GM12892 (cell line): ENCODE measurements around the gene SDR42E2.

Experiments
- DNase-seq: peaks from one replicate; pipeline ENCODE4 v3.0.0; 2011; ENCODE audit not compliant: insufficient read length
- FAIRE-seq: peaks from 2 replicates; lab custom pipeline; 2011; peaks lifted over from hg19 to GRCh38; lab: Jason Lieb, UNC
- POLR2A ChIP-seq: IDR thresholded peaks from 2 replicates; pipeline ENCODE4 v1.6.1; 2011; ENCODE audit warnings: low read depth, low read length, control low read depth
- POLR2AphosphoS5 ChIP-seq: IDR thresholded peaks from 2 replicates; pipeline ENCODE4 v1.6.1; 2011; ENCODE audit warnings: low read depth, low read length, control low read depth
- TAF1 ChIP-seq: IDR thresholded peaks from 2 replicates; pipeline ENCODE4 v1.6.1; 2011; ENCODE audit warnings: low read depth, mild to moderate bottlenecking, control low read depth, low read length, borderline replicate concordance

SDR42E2 gene

DNA sequence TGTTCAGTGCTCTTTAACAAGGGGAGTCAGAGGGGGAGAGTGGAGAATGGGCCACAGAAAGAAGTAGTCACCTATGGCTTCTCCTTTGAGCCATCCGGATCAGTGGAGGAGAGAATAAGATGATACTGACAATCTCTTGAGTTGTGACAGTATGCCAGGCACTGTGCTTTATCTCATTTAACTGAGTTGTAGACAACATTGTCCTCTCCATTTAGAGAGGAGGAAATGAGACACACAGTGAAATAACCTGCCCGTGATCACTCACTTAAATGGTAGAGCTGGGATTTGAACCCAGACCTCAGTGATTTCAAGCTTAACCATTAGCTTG, 25.9 kb downstream of the SDR42E2 start:
- TF ChIP-seq POLR2A (no peak), TAF1 (no peak), POLR2AphosphoS5 (no peak)
- no peak for FAIRE-seq
- DNase-seq: no peak

DNA sequence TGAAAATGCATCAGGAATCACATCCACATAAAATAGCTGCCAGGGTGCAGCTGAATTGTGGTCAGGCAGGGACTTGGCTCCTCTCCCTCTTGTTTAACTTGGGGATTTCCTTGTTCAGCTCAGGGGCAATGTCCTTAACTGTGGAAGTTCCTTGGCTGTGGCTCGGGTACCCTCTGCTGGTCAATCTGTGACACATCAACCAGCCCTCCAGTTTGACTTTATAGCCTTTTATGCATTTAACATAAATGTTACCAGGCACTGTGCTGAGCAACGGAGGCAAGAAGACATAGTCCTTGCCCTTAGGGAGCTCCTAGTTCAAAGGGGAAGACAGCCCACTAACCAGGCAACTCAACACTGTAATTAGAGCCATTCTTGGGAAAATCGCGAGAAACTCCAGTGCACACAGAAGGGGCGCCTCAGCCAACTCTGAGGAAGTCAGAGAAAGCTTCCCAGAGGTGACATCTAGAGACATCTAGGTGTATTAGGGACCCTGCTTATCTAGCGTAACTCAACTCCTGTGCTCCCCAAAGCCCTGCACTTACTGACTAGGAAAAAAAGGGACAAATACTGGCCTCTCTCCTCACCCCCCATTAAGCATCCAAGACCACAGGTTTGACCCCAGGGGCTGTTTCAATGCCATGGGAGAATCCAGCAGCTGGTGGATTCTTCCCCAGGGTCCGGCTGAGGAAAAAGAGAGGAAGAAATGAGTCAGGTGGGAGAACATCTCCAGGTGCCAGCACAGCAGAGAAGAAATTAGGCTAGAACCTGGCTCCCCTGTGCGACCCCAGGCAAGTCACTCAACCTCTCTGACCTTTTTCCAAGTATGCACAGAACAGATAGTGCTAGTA, 26.5 kb downstream of the SDR42E2 start:
- DNase-seq (no peak), FAIRE-seq (peak; percentile 74)
- TF ChIP-seq POLR2A (no peak), TAF1 (no peak), POLR2AphosphoS5 (no peak)

DNA sequence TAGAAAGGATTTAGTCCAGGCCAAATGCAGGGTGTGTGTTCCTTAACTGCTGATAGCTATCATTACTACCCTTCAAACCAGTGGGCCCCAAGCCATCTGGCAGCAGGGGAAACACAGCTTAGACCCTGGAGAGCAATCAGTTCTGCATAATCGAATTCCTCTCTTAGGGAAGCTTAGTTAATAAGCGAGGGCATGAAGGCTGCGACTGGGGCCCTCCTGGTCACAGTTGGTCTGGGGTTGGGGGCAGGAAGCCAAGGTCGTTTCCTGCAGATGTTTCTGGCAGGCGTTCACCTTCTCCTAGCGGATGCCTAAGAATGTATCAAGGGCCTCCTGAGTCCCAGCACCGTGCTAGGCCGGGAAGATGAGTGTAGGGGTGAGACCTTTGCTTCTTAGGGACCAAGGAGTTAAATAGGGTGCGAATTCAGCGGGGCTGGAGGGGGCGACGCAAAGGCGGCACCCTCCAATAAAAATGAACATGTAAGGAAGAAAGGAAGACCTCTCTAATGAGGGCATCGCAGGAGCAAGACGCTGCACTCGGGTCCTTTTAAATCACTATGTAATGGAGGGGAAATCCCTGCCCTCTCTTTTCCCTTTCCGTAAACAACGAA, 27.3 kb downstream of the SDR42E2 start:
- TF ChIP-seq POLR2AphosphoS5: no peak
- TF ChIP-seq POLR2A: no peak
- TF ChIP-seq TAF1: no peak
- FAIRE-seq (peak; percentile 30), DNase-seq (no peak)

DNA sequence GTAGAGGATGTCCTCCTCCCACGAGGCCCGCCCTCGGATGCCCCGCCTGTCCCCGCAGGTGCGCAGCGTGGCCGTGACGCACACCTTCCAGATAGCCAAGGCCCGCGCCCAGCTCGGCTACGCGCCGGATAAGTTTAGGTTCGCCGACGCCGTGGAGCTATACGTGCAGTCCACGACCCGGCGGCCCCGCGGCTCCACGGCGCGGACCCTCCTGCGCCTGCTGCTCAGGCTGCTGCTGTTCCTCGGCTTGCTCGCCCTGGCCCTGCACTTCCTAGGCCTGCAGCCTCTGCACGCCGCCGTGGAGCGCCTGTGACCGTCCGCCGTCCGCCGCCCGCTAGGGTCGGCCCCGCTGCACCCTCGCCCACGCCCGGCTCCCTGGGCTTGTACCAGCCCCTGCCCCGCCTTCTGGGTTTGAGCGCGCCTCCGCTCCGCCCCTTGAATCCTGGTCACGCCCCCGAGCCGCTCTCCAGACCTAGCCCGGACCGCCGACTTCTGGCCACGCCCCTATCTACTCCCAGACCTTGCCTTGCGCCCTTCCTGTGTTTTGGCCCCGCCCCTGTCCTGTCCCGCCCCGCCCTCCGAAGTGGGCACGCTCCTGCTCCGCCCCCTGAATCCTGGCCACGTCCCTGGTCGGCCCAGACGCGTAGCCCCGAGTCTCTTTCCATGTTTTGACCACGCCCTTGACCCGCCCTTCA, 27.9 kb downstream of the SDR42E2 start:
- TF ChIP-seq POLR2A: peak; percentile 63; the same call in 1 of the 2 replicates
- TF ChIP-seq TAF1: no peak
- no peak for FAIRE-seq
- DNase-seq: no peak

DNA sequence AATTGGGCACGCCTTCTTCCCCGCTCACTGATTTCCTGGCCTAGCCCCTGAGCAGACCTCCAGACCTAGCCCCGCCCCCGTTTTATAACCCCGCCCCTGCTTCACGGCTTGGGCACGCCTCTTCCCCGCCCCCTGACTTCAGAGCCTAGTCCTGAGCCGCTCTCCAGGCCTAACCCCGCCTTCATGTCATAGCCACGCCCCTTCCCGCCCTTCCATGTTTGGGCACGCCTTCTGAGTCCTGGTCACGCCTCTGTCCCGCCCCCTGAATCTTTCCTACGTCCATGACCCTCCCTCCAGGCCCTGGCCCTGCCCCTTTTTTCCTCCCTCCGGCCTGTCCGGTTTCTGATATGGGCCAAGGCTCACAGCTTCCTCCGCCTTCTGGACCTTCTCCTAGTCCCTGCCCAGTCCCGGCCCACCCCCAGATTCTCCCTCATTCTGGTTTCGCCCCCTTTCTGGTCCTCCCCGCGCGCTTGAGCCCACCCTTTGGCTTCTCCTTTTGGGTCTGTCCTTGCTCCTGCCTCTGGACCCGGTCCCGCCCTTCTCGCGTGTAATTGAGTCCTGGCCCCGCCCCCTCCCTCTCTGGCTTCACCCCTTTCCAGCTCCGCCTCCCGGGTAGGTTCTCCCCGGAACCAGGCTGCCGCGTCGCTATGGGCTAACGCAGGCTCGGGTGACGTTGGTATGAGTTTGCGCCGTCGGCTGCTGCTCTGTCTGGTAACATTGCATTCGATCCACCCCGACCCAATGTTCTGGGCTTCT, 28.6 kb downstream of the SDR42E2 start:
- DNase-seq (peak; percentile 76), FAIRE-seq (peak; percentile 96)
- TF ChIP-seq POLR2A (peak; percentile 64; the same call in 1 of the 2 replicates), POLR2AphosphoS5 (no peak), TAF1 (no peak)

DNA sequence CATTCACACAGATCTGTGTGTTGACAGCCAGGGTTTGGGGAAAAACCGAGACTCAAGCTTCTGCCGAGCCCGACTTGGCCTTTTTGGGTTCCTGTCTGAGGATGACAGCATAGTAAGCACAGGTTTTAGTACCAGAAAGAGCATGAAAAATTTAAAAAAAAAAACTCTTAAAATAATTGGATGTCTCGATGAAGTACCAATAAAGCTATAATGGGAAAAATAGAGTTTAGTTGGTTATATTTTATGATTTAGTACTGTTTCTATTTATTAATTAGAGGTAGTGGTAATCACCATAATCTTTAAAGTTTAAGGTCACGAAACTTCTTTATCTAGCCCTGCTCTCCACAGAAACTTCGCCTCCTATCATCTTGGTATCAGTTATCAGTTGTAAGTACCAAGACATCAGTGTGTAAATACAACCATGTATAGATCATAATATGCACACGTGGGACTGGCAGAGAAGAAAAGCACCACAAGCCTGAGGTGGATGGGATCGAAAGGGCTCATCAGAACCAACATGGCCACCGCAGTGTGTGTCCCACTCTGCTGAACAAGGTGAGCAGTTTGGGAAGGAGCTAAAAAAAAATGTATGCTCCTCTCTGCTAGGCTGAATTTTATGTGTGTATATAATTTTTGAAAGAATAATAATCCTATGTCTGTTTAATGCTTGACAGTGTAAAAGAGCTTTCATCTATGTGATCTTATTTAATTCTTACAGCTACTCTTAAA, 29.4 kb downstream of the SDR42E2 start:
- TF ChIP-seq TAF1 (0 out of 2 replicates have a peak, but pooled peaks have one; percentile 3), POLR2A (no peak)
- no peak for FAIRE-seq

DNA sequence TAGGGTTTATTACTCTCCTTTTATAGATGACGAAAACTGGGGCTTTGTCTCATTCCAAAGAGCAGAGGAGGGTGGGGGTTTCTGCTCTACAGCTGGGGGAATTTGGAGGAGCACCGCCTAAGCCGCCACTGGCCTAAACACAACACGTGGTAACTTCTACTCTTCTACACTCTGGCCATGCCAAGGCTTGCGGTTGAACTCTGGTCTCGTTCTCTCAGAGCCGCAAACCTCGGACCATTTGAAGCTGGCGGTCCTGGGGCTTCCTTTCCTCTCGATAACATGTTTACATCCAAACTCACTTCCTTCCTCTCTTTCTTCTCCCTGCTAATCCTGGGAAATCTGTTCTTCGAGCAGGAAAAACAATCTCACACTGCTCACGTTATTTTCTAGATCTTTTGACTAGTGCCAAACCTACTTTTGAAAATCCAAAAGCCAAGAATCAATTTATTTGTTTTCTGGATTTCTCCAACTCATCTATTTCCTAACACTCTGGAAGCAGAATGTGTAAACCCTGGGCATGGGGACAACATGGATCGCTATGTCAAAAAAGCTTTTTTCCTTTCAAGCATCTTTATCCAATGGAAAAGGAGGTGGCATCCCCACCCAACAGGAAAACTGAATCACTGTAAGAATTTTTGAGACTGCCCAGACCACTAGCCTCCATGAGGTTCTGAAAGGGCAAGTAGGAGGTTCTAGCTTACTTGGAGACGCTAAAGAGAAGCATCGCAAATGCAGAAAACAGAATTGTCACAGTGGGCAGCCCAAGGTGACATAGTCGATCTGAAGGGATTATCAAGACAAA, 30.2 kb downstream of the SDR42E2 start:
- DNase-seq (no peak), FAIRE-seq (peak; percentile 58)
- TF ChIP-seq TAF1: no peak
- 0 out of 2 replicates have a peak, but pooled peaks have one; percentile 46 for TF ChIP-seq POLR2A
- TF ChIP-seq POLR2AphosphoS5: peak; percentile 31; the same call in 1 of the 2 replicates

More for the DNA sequence above, 29.4 kb downstream of the SDR42E2 start:
- DNase-seq: no peak

DNA sequence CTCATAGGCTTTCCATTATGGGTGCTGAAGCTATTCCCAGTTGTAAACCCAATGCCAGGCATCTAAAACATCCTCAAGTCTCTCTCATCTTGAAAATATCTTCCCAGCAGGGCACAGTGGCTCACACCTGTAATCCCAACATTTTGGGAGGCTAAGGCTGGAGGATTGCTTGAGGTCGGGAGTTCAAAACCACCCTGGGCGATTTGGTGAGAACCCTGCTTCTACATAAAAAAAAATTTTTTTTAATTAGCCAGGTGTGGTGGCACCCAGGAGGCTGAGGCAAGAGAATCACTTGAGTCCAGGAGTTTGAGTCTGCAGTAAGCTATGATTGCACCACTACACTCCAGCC, 30.7 kb downstream of the SDR42E2 start:
- no peak for TF ChIP-seq TAF1
- no peak for TF ChIP-seq POLR2AphosphoS5
- FAIRE-seq (no peak), DNase-seq (no peak)

DNA sequence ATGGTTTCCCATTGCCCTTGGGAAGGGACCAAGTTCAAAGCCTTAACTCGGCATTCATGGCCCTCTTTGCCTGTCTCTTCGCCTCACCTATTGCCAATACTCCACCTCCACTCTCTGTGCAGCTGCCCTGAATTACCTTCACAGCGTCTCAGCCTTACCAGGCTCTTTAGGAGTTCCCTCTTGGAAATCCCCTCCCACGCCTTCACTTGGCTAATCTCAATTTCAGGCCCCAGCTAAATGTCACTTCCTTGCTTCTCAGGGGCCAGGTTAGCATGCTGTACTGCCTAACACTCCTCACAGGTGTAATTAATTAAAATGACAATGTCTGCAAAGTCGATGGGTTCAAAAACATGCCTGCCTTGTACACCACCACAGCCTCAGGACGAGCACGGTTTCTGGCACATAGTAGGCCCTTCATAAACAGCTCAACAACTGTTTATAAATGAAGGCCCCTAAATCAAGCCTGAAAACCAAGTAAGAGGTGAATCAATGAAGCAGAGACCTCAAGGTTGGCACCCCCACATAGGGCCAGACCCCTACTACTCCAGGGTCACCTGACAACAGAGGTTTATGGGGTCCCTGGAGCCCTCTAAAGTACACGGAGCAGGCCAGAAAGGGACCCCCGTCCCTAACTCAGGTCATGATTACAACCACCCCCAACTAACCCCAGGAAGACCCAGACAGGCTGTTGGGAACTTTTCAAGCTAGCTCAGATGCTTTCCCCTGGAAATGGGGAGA, 32.6 kb downstream of the SDR42E2 start:
- FAIRE-seq (peak; percentile 14), DNase-seq (no peak)
- no peak for TF ChIP-seq POLR2AphosphoS5
- TF ChIP-seq TAF1: no peak
- TF ChIP-seq POLR2A: no peak

DNA sequence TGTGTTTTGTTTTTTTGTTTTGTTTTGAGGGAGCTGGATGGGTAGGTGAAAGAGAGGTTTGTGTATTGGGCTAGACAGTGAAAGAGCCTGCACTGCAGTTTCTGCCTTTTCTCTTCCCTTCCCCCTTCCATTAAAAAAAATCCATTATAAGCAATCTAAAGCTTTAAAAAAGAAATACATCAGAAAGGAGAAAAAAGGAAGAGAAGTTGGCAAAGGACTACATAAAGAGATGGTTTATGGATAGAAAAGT, 33.1 kb downstream of the SDR42E2 start:
- no peak for FAIRE-seq
- TF ChIP-seq TAF1 (no peak), POLR2AphosphoS5 (no peak), POLR2A (no peak)
- DNase-seq: no peak
